ENCODE measurements around the gene BHLHA9. TPM values are rescaled to one million over a fixed set of nuclear protein-coding genes. Genes with fewer than 3 reads are reported as not detected.

The BHLHA9 gene
- polyA plus RNA-seq, 4 donors, result not detected

DNA sequence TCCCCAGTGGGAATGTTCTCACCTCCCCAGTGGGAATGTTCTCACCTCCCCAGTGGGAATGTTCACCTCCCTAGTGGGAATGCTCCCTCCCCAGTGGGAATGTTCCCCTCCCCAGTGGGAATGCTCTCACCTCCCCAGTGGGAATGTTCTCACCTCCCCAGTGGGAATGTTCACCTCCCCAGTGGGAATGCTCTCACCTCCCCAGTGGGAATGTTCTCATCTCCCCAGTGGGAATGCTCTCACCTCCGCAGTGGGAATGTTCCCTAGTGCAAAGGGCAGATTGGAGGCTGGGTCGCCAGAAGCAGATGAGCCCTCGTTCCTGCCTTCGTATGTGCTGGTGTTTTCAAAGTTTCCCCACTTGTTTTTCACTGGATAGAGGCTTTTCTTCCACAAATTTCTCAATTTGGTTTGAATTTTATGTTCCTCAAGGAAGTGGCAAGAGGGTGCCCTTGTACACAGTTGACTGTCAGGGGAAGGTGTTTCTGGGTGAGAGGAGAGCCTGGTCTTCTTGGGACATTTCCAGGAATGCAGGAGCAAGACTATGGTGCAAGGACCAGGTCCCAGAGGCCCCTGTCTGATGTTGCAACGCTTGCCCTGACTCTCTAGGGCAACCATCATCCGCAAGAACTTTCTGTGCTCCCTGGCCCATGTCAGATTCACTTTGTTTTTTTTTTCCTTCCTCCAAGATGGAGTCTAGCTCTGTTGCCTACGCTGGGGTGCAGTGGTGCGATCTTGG lies 43.2 kb downstream of the BHLHA9 start:
- Histone ChIP-seq H3K9me3 (ENCODE audit: control insufficient read depth in 2 of 2, insufficient read depth in 1 of 2, low read depth in 1 of 2, low read length in 1 of 2) (peaks cover 0 to 2% of the 10 kb centered on the region in 2 donors), H3K4me3 (ENCODE audit: low read depth in 1 of 3, low read length in 3 of 3) (no peak overlapping the region), H3K4me1 (ENCODE audit: control insufficient read depth in 3 of 3, insufficient read depth in 2 of 3, low read depth in 1 of 3, low read length in 2 of 3) (no peaks in the 10 kb centered on the region), H3K27me3 (ENCODE audit: control insufficient read depth in 3 of 3, insufficient read depth in 3 of 3, low read length in 3 of 3) (peaks cover 2 to 16% (median 2%) of the 10 kb centered on the region in 3 donors), H3K36me3 (ENCODE audit: control insufficient read depth in 3 of 3, insufficient read depth in 2 of 3, low read depth in 1 of 3, low read length in 3 of 3) (no peaks in the 10 kb centered on the region), H3K27ac (ENCODE audit: low read depth in 1 of 3, low read length in 2 of 3) (no peak overlapping the region)
- 70 to 77% (median 73%) methylated on average over 8 of the region's 8 CpGs for WGBS, 3 donors
- FAIRE-seq (no peak), DNase-seq (no peak)

DNA sequence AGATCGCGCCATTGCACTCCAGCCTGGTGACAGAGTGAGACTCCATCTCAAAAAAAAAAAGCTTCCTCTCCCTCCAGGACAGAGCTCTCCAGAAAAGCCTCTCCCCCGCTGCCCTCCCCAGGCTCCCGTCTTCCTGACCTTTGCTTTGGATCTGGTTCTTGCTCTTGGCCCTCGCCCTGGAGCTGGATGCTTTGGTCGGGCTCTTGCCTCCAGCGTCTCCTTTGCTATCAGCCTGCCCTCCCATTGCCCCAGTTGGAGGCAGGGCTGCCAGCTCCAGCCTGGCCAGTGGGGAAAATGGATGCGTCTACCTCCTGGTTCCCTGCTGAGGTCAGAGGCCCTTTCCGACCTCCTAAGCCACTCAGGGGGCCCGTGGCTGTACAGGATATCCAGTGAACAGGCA lies 45.2 kb downstream of the BHLHA9 start:
- Histone ChIP-seq H3K36me3 (ENCODE audit: control insufficient read depth in 3 of 3, insufficient read depth in 2 of 3, low read depth in 1 of 3, low read length in 3 of 3) (no peaks in the 10 kb centered on the region), H3K27me3 (ENCODE audit: control insufficient read depth in 3 of 3, insufficient read depth in 3 of 3, low read length in 3 of 3) (peaks cover 2 to 16% (median 2%) of the 10 kb centered on the region in 3 donors), H3K27ac (ENCODE audit: low read depth in 1 of 3, low read length in 2 of 3) (no peak overlapping the region), H3K4me1 (ENCODE audit: control insufficient read depth in 3 of 3, insufficient read depth in 2 of 3, low read depth in 1 of 3, low read length in 2 of 3) (no peaks in the 10 kb centered on the region), H3K4me3 (ENCODE audit: low read depth in 1 of 3, low read length in 3 of 3) (no peak overlapping the region), H3K9me3 (ENCODE audit: control insufficient read depth in 2 of 2, insufficient read depth in 1 of 2, low read depth in 1 of 2, low read length in 1 of 2) (peaks cover 0 to 2% of the 10 kb centered on the region in 2 donors)
- DNase-seq (no peak), FAIRE-seq (no peak)
- WGBS, 3 donors, result 53 to 65% (median 55%) methylated on average over 10 of the region's 10 CpGs

- no peaks in the 10 kb centered on the region for H3K36me3 ChIP-seq (ENCODE audit: control insufficient read depth in 3 of 3, insufficient read depth in 2 of 3, low read depth in 1 of 3, low read length in 3 of 3)
- H3K4me3 ChIP-seq (ENCODE audit: low read depth in 1 of 3, low read length in 3 of 3), result no peak overlapping the region
- H3K4me1 ChIP-seq (ENCODE audit: control insufficient read depth in 3 of 3, insufficient read depth in 2 of 3, low read depth in 1 of 3, low read length in 2 of 3), result no peaks in the 10 kb centered on the region
- FAIRE-seq (no peak), DNase-seq (no peak)
- WGBS, 3 donors, result 53 to 61% (median 59%) methylated on average over 10 of the region's 10 CpGs
- H3K27ac ChIP-seq (ENCODE audit: low read depth in 1 of 3, low read length in 2 of 3), result no peak overlapping the region
- peaks cover 2 to 16% (median 2%) of the 10 kb centered on the region in 3 donors for H3K27me3 ChIP-seq (ENCODE audit: control insufficient read depth in 3 of 3, insufficient read depth in 3 of 3, low read length in 3 of 3)
- H3K9me3 ChIP-seq (ENCODE audit: control insufficient read depth in 2 of 2, insufficient read depth in 1 of 2, low read depth in 1 of 2, low read length in 1 of 2), result peaks cover 0 to 2% of the 10 kb centered on the region in 2 donors
These were observed 45.7 kb downstream of the BHLHA9 start for GRCh38 chr17:1315891-1316403.

Other genes starting within 250 kb of the BHLHA9 start
- 100 to 1,000 TPM in 1 of 4 donors, 10 to 100 TPM in 3; 69.8 to 131 (median 83.5) TPM for gene ABR, start 90.5 kb upstream of the BHLHA9 start, polyA plus RNA-seq
- gene TRARG1, start 9.2 kb downstream of the BHLHA9 start, polyA plus RNA-seq, result 1 to 10 TPM in 1 of 4 donors, under 1 TPM in 1, not detected in 2; 0.01 to 4.3 TPM
- gene YWHAE, start 129.8 kb downstream of the BHLHA9 start, polyA plus RNA-seq, result 100 to 1,000 TPM; 235 to 618 (median 321) TPM
- gene CRK, start 185.8 kb downstream of the BHLHA9 start, polyA plus RNA-seq, result 10 to 100 TPM; 31.2 to 42.9 (median 41.0) TPM
- 10 to 100 TPM; 51.1 to 67.1 (median 59.8) TPM for gene MYO1C, start 222.2 kb downstream of the BHLHA9 start, polyA plus RNA-seq
- 10 to 100 TPM; 17.0 to 28.1 (median 24.3) TPM for gene INPP5K, start 246.2 kb downstream of the BHLHA9 start, polyA plus RNA-seq

Measured in small intestine (tissue), 7 donors.